Inflammatory macrophage (primary cell): ENCODE measurements around the gene NDE1.
"Not testable (repeated sequence)": the region's sequence is repeated elsewhere in the genome, so short reads cannot be mapped to it uniquely, and the experiment has no call there.

Experiments
- DNase-seq, 2 donors: peaks; one replicate each; pipeline ENCODE4 v3.0.0-alpha.2; 2020 to 2022

NDE1 gene

DNA sequence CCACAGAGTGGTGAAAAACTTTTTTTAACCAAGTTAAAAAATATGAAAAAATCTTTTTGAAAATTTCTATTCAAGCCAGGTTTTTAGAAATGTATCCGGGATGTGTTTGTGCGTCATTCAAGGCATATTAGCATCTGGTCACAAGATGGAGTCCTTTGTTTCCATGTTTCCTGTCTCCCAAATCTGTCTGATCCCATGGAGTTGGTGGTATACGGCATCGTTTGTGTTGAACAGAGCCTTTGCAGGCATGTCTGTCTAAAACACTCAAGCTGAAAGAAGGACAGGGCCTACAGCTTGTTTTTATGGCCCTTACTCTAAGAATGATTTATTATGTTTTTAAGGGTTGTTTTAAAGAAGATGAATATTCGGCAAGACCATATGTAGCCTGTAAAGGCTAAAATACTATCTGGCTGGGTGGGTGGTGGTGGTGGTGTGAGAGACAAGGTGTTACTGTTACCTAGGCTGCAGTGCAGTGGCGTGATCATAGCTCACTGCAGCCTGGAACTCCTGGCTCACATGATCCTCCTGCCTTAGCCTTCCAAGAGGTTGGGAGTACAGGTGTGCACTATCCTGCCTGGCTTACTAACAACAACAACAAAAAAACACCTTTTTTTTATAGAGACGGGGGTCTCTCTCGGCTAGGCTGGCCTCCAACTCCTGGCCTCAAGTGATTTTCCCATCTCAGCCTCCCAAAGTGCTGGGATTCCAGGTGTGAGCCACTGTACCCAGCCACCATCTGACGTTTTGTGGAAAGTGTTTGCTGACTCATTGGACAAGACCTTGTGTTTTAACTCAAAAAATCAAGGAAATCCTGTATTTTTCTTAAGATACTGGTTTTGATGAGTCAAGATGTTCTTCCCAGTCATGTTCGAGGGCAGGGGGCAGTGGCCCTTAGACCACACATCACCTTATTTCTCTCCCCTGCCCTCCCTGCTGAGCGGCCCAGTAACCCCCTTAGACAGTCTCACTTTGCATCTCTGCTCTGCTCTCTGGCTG, 52.2 kb downstream of the NDE1 start:
- DNase-seq: no peak

DNA sequence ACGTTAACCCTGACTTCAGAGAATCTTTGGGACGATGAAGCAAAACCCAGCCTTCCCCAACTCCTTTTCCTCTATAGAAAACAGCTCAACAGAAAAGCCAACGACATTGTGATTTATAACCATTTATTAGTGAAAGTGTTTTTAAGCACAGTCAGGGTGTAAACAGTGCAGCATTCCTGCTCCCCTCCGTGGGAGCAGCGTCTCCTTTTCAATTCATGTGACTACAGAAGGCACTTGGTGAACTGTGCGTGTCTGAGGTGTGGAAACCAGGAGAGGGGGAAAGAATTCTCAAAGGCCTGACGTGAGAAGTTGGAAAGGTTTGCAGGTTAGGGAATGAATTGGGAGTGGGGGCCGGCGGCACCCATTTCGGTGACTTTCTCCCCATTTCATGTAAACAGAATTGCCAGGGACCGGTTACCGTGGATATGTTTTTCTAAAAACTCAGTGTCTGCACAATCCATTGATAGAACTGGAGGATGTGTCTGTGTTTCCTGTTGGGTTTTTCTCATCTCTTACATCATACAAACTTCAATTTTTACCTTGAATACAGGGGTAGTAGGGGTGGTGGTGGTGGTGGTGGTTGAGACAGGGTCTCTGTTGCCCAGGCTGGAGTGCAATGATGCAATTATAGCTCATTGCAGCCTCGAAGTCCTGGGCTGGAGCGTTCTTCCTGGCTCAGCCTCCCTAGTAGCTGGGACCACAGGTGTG, 53.1 kb downstream of the NDE1 start:
- DNase-seq: no peak

- DNase-seq: peak; percentile 72 to 73
Measured at GRCh38 chr16:15704545-15704987, 54.5 kb downstream of the NDE1 start.

DNA sequence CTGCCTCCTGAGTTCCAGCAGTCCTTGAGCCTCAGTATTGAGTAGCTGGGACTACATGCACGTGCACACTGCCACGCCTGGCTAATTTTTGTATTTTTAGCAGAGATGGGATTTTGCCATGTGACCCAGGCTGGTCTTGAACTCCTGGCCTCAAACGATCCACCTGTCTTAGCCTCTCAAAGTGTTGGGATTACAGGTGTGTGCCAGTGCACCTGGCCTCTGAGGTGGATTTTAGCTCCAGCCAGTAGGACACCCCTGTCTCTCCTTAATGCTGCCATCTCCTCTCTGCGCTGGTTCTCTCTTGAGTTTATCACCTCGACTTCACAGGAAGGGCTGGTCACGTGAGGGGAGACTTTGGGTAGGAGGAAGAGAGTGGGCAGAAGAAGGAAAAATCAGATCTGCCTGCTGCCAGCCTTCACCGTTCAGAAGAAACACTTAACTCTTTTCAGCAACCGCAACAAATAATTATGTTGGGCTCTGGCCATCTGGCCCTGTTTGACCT, 55.1 kb downstream of the NDE1 start:
- DNase-seq: no peak

DNA sequence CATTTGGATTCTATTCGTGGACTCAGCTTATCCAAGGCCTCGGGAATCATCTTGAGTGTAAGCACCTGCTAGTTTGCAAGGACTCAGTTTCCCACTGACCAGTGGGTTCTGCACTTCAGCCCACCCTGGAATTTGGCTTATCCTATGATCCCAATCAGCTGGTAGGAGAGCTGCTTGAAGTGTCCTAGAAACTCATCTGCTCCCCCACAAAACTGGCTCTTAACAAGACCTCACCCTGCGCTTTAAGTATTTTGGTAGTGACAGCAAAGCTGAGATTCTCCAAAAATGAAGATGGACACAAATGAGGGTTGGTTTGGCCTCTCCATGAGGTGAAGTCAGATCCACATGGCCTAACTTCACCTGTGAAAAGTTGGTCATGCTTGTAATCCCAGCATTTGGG, 57.3 kb downstream of the NDE1 start:
- DNase-seq: no peak

GRCh38 chr16:15708096-15708495, 58.1 kb downstream of the NDE1 start:
- DNase-seq: no peak

DNA sequence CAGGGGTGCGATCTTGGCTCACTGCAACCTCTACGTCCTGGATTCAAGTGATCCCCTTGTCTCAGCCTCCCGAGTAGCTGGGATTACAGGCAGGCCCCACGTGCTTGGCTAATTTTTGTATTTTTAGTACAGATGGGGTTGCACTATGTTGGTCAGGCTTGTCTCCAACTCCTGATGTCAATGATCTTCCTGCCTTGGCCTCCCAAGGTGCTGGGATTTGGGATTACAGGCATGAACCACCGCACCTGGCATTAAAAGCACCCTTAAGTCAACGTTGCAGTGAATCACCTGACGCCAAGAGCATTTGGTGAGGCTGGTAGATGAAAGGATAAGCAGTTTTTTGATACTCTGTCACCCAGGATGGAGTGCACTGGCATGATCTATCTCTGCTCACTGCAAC, 59.0 kb downstream of the NDE1 start:
- no peak for DNase-seq

DNA sequence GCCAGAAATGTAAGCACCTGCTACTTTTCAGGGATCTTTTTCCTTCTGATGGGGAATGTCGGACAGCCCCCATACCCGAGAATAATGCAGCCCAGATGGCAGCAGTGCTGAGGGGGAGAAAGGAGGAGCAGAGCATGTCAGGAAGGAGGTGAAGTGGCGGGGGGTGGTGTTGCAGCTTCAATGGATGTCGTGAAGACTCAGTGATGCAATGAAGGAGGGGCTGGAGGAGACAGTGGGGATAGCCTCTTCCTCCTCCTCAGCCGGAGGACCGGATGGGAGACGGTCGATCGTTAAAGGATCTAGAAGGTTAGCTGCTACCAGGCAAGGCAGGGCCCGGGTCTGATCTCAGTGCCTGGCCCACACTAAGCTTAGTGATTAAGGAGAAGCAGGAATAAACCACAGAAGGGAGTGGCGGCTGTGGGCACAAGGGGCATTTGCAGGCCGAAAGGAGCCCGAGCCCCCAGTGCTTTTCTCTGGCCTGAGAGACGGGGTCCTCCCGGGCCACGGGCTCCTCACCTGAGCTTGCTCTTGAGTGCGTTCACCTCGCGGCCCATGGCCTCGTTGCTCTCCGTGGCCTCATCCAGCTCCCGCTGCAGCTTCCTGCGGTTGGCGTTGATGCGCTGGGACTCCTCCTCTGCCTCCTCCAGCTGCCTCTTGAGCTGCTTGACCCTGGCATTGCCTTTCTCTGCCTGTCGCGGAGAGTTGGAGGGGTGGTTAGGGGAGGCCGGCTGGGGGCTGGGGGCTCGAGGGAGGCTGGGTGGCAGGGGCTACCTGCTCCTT, 64.5 kb downstream of the NDE1 start:
- no peak for DNase-seq

GRCh38 chr16:15715221-15715620, 65.2 kb downstream of the NDE1 start:
- DNase-seq: no peak

DNA sequence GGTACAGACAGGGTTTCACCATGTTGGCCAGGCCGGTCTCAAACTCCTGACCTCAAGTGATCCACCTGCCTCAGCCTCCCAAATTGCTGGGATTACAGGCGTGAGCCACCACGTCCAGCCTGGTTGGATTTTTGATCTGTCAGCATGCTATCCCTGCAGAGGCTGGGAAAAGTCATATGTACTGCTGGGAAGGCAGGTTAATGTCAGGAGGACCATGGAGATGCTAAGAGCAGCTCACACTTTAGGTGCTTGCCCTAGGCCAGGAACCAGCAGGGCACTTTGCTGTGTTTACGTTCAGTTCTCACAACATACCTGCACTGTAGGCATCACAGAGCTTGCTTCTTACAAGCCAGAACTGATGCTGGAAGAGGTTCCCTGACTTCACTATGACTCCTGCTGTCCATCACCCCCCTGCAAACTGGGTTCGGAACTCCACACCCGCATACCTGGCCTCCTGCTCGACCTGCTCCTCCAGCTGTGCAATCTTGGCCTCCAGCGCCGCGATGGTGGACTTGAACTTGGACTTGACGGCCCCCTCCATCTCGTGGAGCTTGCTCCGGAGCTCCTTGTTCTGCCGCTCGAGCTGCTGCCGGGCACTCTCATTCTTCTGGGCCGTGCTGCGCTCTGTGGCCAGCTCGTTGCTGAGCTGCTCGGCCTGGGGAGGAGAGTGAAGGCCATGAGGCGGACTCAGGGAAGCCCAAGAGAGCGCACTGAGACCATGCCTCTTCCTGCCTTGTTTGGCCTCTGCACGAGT, 66.8 kb downstream of the NDE1 start:
- DNase-seq: no peak

DNA sequence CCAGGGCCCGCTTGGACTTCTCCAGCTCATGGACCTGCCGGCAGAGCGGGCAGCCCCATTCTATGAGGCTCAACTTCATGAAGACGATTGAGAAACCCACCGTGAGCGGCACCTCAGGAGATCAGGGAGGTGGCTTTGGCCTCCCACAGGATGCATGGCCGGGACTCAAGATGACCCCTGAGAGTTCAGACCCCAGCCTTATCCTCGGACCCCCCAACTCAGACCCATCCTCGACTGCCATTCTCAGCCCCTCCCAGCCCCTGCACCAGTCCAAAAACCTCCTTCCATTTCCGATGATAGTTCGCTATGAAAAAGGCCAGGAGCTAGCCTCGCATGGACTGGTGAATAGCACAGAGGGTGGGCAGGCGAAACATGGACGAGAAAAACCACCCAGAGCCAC, 71.0 kb downstream of the NDE1 start:
- DNase-seq: no peak

- DNase-seq: no peak
Measured at GRCh38 chr16:15723808-15724207, 73.8 kb downstream of the NDE1 start.

GRCh38 chr16:15725641-15726240, 75.7 kb downstream of the NDE1 start:
- no peak for DNase-seq

- DNase-seq: no peak
Measured at GRCh38 chr16:15726715-15727114, 76.7 kb downstream of the NDE1 start.

DNA sequence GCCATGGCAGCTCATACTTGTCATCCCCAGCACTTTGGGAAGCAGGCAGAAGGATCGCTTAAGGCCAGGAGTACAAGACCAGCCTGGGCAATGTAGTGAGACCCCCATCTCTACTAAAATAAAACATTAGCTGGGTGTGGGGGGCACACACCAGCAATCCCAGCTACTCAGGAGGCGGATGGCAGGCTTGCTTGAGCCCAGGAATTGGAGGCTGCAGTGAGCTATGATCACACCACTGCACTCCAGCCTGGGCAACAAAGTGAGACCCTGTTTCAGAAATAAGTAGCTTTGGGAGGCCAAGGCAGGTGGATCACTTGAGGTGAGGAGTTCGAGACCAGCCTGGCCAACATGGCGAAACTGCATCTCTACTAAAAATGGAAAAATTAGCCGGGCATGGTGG, 77.7 kb downstream of the NDE1 start:
- not testable (repeated sequence) for DNase-seq

DNA sequence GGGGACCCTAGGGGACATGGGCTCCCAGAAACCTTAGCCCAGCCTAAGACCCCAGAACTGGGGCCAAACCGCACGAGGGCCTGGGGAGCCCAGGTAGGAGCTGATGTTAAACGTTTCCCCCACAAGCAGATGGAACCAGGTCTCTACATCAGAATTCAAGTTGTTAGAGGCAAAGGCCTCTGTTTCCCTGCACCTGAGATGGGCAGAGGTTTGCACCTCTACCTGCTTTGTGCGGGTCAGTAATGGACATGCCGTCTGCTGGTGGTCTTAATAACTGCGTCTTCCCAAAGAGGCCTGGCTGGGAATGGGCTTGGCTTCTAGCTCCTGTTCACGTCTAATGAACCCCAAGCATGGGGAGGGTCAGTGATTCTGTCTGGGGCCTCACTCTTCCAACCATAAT, 79.1 kb downstream of the NDE1 start:
- DNase-seq: no peak

GRCh38 chr16:15732416-15732815, 82.4 kb downstream of the NDE1 start:
- DNase-seq: no peak

- no peak for DNase-seq
Measured at GRCh38 chr16:15735610-15736009, 85.6 kb downstream of the NDE1 start.

GRCh38 chr16:15736529-15736928, 86.5 kb downstream of the NDE1 start:
- DNase-seq: no peak

GRCh38 chr16:15737140-15737644, 87.1 kb downstream of the NDE1 start:
- DNase-seq: no peak

GRCh38 chr16:15739464-15739863, 89.4 kb downstream of the NDE1 start:
- DNase-seq: no peak
